Breast epithelium (tissue), 4 donors: ENCODE data around the gene DMAP1. TPM values are rescaled to one million over a fixed set of nuclear protein-coding genes. Genes with fewer than 3 reads are reported as not detected.

ENCODE experiments used
- DNase-seq, 2 donors: peaks; one replicate each; pipeline ENCODE4 v3.0.0-alpha.2; 2019; ENCODE audit warnings: low spot score in 2 of 2
- H3K27ac ChIP-seq, 2 donors: fragments of 200-600 bp; sonication (generic) in 1 of 2; one replicate each; pipeline ENCODE4 v1.5.1; 2016 to 2019; ENCODE audit warnings: mild to moderate bottlenecking in 1 of 2
- H3K27me3 ChIP-seq, 2 donors: fragments of 200-600 bp; sonication (generic) in 1 of 2; one replicate each; pipeline versions ENCODE4 v1.5.1 to v1.6.0; 2017 to 2019; ENCODE audit warnings: control low read depth in 1 of 2, mild to moderate bottlenecking in 1 of 2
- H3K36me3 ChIP-seq: fragments of 200-600 bp; one replicate; pipeline ENCODE4 v1.5.1; 2019
- H3K4me1 ChIP-seq, 2 donors: fragments of 200-600 bp; sonication (generic); one replicate each; pipeline ENCODE4 v1.5.1; 2016 to 2019; ENCODE audit warnings: control low read depth in 1 of 2
- H3K4me3 ChIP-seq, 3 donors: fragments of 200-600 bp; sonication (generic); 1 replicate in 2 of 3; 2 replicates in 1 of 3; pipeline ENCODE4 v1.5.1; 2016 to 2019; ENCODE audit warnings: mild to moderate bottlenecking in 3 of 3, moderate library complexity in 2 of 3
- H3K9me3 ChIP-seq, 2 donors: fragments of 200-600 bp; sonication (generic) in 1 of 2; one replicate each; pipeline ENCODE4 v1.5.1; 2016 to 2019; ENCODE audit warnings: control low read depth in 1 of 2
- CTCF ChIP-seq, 3 donors: fragments of 450-650 bp; IDR thresholded peaks; one replicate each; pipeline ENCODE4 v1.5.1; 2016 to 2017; ENCODE audit warnings: antibody characterized with exemption in 3 of 3, mild to moderate bottlenecking in 3 of 3, moderate library complexity in 3 of 3
- POLR2A ChIP-seq: fragments of 450-650 bp; IDR thresholded peaks from one replicate; pipeline ENCODE4 v1.6.1; 2016; ENCODE audit warnings: antibody characterized with exemption, mild to moderate bottlenecking, moderate library complexity
- POLR2AphosphoS5 ChIP-seq, 3 donors: sonication (generic); formaldehyde crosslinking; IDR thresholded peaks; one replicate each; pipeline ENCODE4 v1.6.1; 2017; ENCODE audit warnings: antibody characterized with exemption in 3 of 3
- intact Hi-C: fragments of 100-400 bp; cut with DNase I; formaldehyde crosslinking; loops from one replicate; pipeline ENCODE4 v1.15.1; 2023; ENCODE audit warnings: low total_unique reads
- total RNA-seq, 3 donors: library from RNA; depleted of rRNA; stranded (reverse); fragments of >200 nt; gene quantifications; one replicate each; pipeline ENCODE4 v1.1.0, GENCODE V29; 2016

The DMAP1 gene
- total RNA-seq, 3 donors from 2014 or later, result 40.3 to 66.2 (median 51.4) TPM

GRCh38 chr1:44240802-44241671, 27.8 kb downstream of the DMAP1 start:
- H3K4me3 ChIP-seq, result no peak overlapping the region
- TF ChIP-seq POLR2AphosphoS5 (IDR thresholded peaks at IDR 0.05) (no peak), POLR2A (no peak), CTCF (IDR thresholded peaks at IDR 0.05) (no peak)
- intact Hi-C loops, result no loop called here
- no peaks in the 10 kb centered on the region for H3K4me1 ChIP-seq
- no peaks in the 10 kb centered on the region for H3K27me3 ChIP-seq
- DNase-seq, result no peak
- no peaks in the 10 kb centered on the region for H3K9me3 ChIP-seq
- peak overlapping the region in 1 of 2 donors; percentile 87 for H3K27ac ChIP-seq
- no peaks in the 10 kb centered on the region for H3K36me3 ChIP-seq

- Histone ChIP-seq H3K27me3 (no peaks in the 10 kb centered on the region), H3K4me3 (no peak overlapping the region), H3K4me1 (no peaks in the 10 kb centered on the region), H3K27ac (no peak overlapping the region), H3K36me3 (no peaks in the 10 kb centered on the region), H3K9me3 (no peaks in the 10 kb centered on the region)
- no peak for TF ChIP-seq POLR2AphosphoS5 (IDR thresholded peaks at IDR 0.05)
- no peak for TF ChIP-seq CTCF (IDR thresholded peaks at IDR 0.05)
- TF ChIP-seq POLR2A, result no peak
- no peak for DNase-seq
- intact Hi-C loops, result no loop called here
Observed at GRCh38 chr1:44242746-44243145, 29.5 kb downstream of the DMAP1 start.

- no peak overlapping the region for H3K4me3 ChIP-seq
- intact Hi-C loops, result no loop called here
- no peaks in the 10 kb centered on the region for H3K27me3 ChIP-seq
- no peaks in the 10 kb centered on the region for H3K36me3 ChIP-seq
- no peaks in the 10 kb centered on the region for H3K4me1 ChIP-seq
- DNase-seq, result no peak
- TF ChIP-seq POLR2A, result no peak
- TF ChIP-seq POLR2AphosphoS5 (IDR thresholded peaks at IDR 0.05), result no peak
- no peak for TF ChIP-seq CTCF (IDR thresholded peaks at IDR 0.05)
- H3K27ac ChIP-seq, result no peak overlapping the region
- H3K9me3 ChIP-seq, result no peaks in the 10 kb centered on the region
Observed at GRCh38 chr1:44243782-44244495, 30.7 kb downstream of the DMAP1 start.

- Histone ChIP-seq H3K9me3 (no peaks in the 10 kb centered on the region), H3K27me3 (no peaks in the 10 kb centered on the region), H3K4me1 (no peaks in the 10 kb centered on the region), H3K4me3 (no peak overlapping the region), H3K27ac (no peak overlapping the region), H3K36me3 (no peaks in the 10 kb centered on the region)
- DNase-seq, result peak in 1 of 2 donors; percentile 38
- intact Hi-C loops, result no loop called here
- TF ChIP-seq POLR2AphosphoS5 (IDR thresholded peaks at IDR 0.05) (no peak), POLR2A (no peak), CTCF (IDR thresholded peaks at IDR 0.05) (no peak)
Observed at GRCh38 chr1:44244986-44245385, 31.7 kb downstream of the DMAP1 start.

- no peaks in the 10 kb centered on the region for H3K27me3 ChIP-seq
- no peak overlapping the region for H3K27ac ChIP-seq
- no peaks in the 10 kb centered on the region for H3K4me1 ChIP-seq
- DNase-seq, result no peak
- intact Hi-C loops, result no loop called here
- TF ChIP-seq POLR2A (no peak), CTCF (IDR thresholded peaks at IDR 0.05) (no peak), POLR2AphosphoS5 (IDR thresholded peaks at IDR 0.05) (no peak)
- no peaks in the 10 kb centered on the region for H3K36me3 ChIP-seq
- H3K9me3 ChIP-seq, result no peaks in the 10 kb centered on the region
- no peak overlapping the region for H3K4me3 ChIP-seq
Observed at GRCh38 chr1:44246806-44247205, 33.5 kb downstream of the DMAP1 start.
